T47D (cell line): ENCODE data around the gene ZNF385B.

Experiments used
- DNase-seq, 2 experiments: peaks; one replicate each; pipeline versions ENCODE4 v3.0.0 to v3.0.0-alpha.2; 2011 to 2012; ENCODE audit warnings: low read depth in 1 of 2, low spot score in 1 of 2
- JUND ChIP-seq: IDR thresholded peaks from 2 replicates; pipeline ENCODE4 v1.6.1; 2012; ENCODE audit warnings: low read depth
- in situ Hi-C: cut with HindIII; loops from 2 replicates; pipeline ENCODE4 v1.10.0; 2016; ENCODE audit warnings: low sequenced_read_pairs, low pct_unique_long_range_greater_than_20kb

The ZNF385B gene

DNA sequence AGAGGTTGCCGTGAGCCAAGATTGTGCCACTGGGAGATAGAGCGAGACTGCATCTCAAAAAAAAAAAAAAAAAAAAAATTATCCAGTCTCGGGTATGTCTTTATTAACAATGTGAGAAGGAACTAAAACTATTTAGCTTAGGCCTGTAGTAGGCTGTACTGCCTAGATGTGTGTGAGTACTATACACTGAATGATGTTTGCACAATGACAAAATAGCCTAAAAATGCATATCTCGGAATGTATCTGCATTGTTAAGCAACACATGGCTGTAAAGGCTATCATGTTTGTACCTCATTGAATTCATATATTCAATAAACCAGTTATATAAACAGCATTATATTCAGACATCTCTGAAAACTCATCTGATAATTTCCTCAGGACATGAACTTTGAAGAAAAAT, 405.6 kb downstream of the ZNF385B start:
- in situ Hi-C loops, result no loop called here
- no peak for TF ChIP-seq JUND
- no peak for DNase-seq

DNA sequence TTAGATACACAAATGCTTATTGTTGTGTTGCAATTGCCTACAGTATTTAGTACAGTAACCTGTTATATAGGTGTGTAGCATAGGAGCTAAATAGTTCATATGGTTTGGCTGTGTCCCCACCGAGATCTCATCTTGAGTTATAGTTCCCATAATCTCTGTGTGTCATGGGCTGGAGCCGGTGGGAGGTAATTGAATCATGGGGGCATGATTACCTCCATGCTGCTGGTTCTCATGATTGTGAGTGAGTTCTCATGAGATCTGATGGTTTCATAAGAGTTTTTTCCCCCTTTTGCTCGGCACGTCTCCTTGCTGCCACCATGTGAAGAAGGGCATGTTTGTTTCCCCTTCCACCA, 406.3 kb downstream of the ZNF385B start:
- in situ Hi-C loops, result no loop called here
- TF ChIP-seq JUND, result no peak
- DNase-seq, result no peak

DNA sequence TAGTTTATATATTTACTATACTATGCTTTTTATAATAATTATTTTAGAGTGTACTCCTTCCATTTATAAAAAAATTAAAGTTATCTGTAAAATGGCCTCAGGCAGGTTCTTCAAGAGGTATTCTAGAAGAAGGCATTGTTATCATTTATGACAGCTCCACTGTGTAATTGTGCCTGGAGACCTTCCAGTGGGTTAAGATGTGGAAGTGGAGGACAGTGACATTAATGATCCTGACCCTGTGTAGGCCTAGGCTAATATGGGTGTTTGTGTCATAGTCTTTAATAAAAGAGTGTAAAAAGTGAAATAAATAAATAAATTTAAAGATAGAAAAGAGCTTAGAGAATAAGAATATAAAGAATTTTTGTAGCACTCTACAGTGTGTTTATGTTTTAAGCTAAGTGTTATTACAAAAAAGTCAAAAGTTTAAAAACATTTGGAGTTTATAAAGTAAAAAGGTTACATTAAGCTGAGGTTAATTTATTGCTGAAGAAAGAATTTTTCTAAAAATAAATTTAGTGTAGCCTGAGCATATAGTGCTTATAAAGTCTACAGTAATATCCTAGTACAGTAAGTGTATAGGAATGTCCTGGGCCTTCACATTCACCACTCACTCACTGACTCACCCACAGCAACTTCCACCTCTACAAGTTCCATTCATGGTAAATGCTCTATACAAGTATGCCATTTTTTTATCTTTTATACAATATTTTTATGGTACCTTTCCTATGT, 406.8 kb downstream of the ZNF385B start:
- DNase-seq, result no peak
- in situ Hi-C loops, result no loop called here
- no peak for TF ChIP-seq JUND

DNA sequence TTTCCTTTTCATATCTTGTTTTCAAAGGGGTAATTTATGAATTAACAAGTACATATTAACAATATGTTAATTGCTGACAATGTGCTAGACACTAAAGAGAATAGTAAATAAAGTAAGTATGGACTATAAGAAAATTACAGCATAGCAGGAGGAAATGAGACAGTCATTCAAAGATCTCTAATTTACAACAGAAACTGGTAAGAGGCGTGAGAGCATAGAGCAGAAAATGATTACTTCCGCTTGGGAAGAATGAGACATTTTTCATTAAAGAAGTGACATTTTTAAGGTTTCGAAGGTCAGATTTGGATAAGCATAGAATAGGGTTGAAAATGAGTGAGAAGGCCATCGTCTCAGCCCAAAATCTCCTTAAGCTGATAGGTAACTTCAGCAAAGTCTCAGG, 412.4 kb downstream of the ZNF385B start:
- no peak for TF ChIP-seq JUND
- in situ Hi-C loops, result no loop called here
- no peak for DNase-seq

DNA sequence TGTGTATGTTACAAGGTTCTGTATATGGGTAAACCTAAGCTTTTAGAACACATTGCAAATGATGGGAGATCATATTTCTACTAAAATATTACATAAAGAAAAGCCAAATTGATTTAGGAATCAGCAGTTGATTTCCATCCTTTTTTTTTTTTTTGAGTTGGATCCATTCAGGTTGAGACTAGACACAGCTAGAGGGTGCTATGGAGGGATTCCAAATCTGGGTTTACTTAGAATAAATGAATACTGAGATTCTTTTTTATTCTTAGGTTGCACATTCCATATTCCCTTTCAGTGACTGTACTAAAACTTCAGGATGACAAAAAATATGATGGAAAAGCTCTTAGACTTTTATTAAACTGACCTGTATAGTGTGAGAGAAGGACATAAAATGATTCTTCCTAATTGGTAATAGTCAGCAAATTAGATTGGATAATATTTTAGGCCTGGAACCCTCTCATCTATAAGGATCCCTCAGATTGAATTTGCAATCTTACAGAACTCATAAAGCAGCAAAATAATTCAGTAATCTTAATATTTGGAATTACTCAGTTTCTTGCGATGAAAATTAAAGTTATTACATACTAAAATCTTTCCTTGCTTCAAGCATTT, 413.5 kb downstream of the ZNF385B start:
- no peak for DNase-seq
- in situ Hi-C loops, result no loop called here
- TF ChIP-seq JUND, result no peak

DNA sequence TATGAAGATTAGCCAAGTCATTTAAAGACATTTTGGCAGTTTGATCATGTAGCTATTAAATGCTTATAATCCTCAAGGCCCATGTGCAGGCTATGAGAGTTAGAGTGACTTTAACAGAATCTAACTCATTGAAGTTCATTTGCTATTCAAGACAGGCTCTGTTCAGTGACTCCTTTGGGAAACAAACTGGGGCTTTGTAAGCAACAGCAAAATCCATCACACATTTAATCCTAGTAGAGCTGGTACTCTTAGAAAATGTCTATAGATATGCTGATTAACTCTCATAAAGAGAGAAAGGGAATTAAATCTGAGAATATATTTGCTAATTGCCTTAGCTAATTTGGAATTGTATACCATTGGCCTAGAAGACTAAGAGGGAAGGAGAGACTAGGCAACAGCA, 414.0 kb downstream of the ZNF385B start:
- no peak for TF ChIP-seq JUND
- DNase-seq, result no peak
- in situ Hi-C loops, result no loop called here

DNA sequence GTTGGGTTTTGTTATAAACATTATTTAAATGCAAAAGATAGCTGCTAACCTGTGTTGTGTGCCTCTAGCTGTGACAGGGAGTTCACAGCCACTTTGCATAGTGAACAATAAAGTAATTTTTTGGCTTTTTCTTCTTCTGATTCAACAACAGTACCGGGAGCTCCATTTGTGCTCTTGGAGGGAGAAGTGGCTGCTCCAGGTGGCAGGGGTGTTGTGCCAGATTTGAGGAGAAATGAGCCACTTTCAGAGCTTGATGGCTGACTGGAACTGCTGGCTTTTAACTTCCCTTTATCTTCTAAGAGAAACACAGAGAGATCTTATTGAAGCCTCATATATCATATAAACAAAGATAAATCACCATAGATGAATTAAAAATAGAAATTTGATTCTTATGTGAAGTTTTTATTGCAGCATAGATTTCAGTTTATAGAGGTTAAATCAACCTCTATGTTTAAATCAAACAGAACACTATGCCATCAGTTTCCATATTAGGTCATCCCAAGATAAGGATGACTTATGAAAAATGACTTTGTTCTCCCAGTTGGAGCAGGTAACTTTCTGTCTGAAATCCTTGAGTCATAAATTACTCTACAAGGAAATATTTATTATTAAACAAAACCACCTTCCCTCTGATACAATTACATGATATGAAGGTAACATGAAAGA, 414.8 kb downstream of the ZNF385B start:
- in situ Hi-C loops, result no loop called here
- DNase-seq, result no peak
- no peak for TF ChIP-seq JUND

DNA sequence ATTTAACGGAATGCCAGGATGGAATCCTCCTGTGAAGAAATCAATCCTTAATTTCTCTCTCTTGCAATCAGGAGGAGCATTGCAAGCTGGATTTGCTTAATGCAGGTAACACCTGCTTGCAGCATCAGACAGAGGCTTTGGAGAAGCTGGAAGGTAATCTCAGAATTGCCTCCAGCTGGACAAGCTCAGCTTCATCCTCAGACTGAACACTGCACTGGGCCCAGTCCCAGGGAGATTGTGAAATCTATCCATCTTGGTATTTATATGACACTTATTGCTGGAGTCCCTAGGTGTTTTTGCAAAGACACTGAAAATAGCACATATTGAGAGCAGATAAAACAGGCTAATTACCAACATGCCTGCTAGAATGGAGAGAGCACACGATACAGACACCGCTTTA, 417.4 kb downstream of the ZNF385B start:
- TF ChIP-seq JUND, result no peak
- in situ Hi-C loops, result no loop called here
- DNase-seq, result no peak

DNA sequence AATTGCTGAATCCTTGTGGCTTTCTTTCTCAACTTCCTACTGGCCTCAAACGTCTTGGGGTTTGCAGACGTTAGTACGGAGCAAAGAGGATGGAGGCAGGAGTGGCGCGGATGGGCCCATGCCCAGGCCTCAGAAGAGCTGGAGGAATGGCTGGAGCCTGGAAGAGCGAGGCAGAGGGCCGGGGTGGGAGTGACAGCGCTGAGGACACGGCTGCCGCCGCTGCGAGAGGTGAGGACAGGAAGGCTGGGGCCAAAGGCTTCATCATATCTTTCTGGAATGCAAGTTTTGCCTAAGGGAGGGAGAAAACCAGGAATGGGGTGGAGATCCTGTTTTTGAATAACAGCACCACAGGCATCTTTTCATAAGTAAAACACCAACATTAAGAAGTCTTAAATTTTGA, 418.2 kb downstream of the ZNF385B start:
- TF ChIP-seq JUND, result no peak
- in situ Hi-C loops, result no loop called here
- DNase-seq, result no peak

DNA sequence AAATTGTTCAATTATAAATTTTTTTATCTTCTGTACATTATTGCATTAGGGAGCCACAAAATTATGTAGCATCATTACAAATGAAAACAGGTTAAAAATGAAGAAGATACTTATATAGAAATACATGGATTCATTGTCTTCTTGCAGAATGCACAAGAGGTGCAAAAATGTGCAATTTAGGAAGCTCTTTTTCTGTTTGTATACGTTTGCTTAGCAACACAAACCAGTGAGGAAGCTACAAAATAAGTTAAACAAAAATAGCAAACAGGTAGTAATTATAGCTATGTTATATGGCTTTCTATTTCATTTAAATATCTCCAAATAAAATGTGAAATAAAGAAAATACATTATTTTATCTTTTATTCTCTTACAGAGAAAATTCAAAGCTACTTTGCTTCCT, 419.2 kb downstream of the ZNF385B start:
- no peak for TF ChIP-seq JUND
- no peak for DNase-seq
- in situ Hi-C loops, result no loop called here

DNA sequence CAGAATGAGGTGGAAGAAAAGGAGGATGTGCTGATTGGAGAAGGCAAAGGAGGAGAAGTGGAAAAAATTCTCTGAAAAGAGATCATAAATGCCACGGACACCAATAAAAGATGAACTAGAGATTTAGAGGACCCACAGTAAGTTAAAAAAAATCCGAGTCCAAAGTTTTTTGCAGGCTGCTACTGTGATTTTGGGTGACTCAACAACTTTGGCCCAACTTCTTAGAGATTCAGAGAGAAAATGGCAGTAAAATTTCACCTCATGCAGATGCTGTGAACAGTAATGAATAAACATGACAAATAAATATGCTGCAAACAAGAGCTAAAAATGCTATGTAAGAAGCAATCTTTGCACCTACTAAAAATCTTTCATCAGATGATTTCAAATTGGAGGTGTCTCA, 419.9 kb downstream of the ZNF385B start:
- in situ Hi-C loops, result no loop called here
- no peak for TF ChIP-seq JUND
- no peak for DNase-seq

DNA sequence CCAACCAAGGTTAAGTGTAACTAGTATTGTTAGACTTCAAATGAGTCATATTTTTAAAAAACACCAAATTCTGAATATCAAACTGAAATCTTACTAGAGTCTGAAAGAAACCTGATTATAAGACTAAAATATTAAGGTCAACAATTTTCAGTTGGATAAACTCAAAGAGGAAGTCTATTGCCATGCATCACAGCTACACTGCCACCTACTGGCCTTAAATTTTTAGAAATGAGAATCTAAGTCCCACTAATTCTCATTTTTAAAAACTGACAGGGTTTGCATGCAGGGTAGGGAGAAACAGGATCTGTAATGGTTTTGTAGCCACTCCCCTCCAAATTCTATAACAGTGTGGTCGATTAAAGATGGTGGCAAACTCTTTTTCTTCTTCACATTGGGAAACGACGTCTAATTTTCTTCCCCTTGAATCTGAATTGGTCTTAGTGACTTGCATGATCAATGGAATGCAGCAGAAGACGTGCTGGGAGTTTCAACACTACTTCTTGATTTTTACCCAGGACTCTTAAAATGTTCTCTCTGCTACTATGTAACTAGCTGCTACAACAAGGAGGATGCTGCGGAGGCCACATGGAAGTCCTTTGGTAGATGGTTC, 420.7 kb downstream of the ZNF385B start:
- peak in 1 of 2 experiments; percentile 39 for DNase-seq
- in situ Hi-C loops, result no loop called here
- no peak for TF ChIP-seq JUND

DNA sequence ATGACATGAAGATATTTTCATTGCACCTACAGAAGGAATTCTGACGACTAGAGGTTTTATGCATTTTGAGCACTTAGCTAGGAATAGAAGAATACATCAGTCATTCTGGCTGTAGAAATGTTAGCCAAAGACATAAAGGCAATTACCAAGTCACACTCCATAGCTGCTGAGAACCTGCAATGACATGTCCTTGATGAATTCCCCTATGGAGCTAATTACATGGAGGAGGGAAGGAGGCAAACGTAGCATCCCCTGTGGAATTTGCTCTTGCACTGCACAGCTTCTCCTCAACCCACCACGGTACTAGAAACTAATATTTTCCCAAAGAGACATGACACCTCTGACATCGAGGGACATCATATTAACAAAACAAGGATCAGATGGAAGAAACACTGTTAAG, 422.8 kb downstream of the ZNF385B start:
- DNase-seq, result no peak
- in situ Hi-C loops, result no loop called here
- no peak for TF ChIP-seq JUND
